Right atrium auricular region (tissue), 2 donors: ENCODE data around the gene UGT8. TPM values are rescaled to one million over a fixed set of nuclear protein-coding genes. Genes with fewer than 3 reads are reported as not detected.
"Not testable (repeated sequence)": the region's sequence is repeated elsewhere in the genome, so short reads cannot be mapped to it uniquely, and the experiment has no call there.

Experiments
- DNase-seq: peaks from one replicate; pipeline ENCODE4 v3.0.0-alpha.2; 2019; ENCODE audit warnings: low spot score
- H3K27ac ChIP-seq, 2 donors: fragments of 200-600 bp; sonication (generic); 1 replicate in 1 of 2; 2 replicates in 1 of 2; pipeline ENCODE4 v1.5.1; 2016 to 2019
- H3K27me3 ChIP-seq, 2 donors: fragments of 200-600 bp; sonication (generic); one replicate each; pipeline versions ENCODE4 v1.5.1 to v1.6.0; 2017 to 2019
- H3K36me3 ChIP-seq: fragments of 200-600 bp; sonication (generic); one replicate; pipeline ENCODE4 v1.5.1; 2016
- H3K4me1 ChIP-seq, 2 donors: fragments of 200-600 bp; sonication (generic); one replicate each; pipeline versions ENCODE4 v1.5.1 to v1.6.0; 2017 to 2019
- H3K4me3 ChIP-seq, 2 donors: fragments of 200-600 bp; sonication (generic); 1 replicate in 1 of 2; 2 replicates in 1 of 2; pipeline ENCODE4 v1.5.1; 2017 to 2019; ENCODE audit warnings: mild to moderate bottlenecking in 1 of 2, moderate library complexity in 1 of 2
- H3K9me3 ChIP-seq, 2 donors: fragments of 200-600 bp; sonication (generic); one replicate each; pipeline ENCODE4 v1.5.1; 2019
- CTCF ChIP-seq, 2 donors: fragments of 200-600 bp; sonication (generic); IDR thresholded peaks; one replicate each; pipeline ENCODE4 v1.5.1; 2019; ENCODE audit warnings: antibody characterized with exemption in 2 of 2
- total RNA-seq, 2 donors: library from RNA; depleted of rRNA; stranded (reverse); fragments of >200 nt; gene quantifications; one replicate each; pipeline ENCODE4 v1.1.0, GENCODE V29; 2016

Gene UGT8
- total RNA-seq, 2 donors from 2014 or later: 0.11 TPM; not detected in 1

- H3K9me3 ChIP-seq: peaks cover 0 to 11% of the 10 kb centered on the region in 2 donors
- no peaks in the 10 kb centered on the region for H3K36me3 ChIP-seq
- H3K4me1 ChIP-seq: no peaks in the 10 kb centered on the region
- no peak overlapping the region for H3K4me3 ChIP-seq
- no peak for TF ChIP-seq CTCF (IDR thresholded peaks at IDR 0.05)
- DNase-seq: no peak
- H3K27me3 ChIP-seq: no peaks in the 10 kb centered on the region
- H3K27ac ChIP-seq: no peak overlapping the region
These were observed 34.9 kb upstream of the UGT8 start for GRCh38 chr4:114563536-114564315.

- Histone ChIP-seq H3K4me3 (no peak overlapping the region), H3K27me3 (no peaks in the 10 kb centered on the region), H3K4me1 (no peaks in the 10 kb centered on the region), H3K27ac (no peak overlapping the region), H3K9me3 (peaks cover 0 to 8% of the 10 kb centered on the region in 2 donors), H3K36me3 (no peaks in the 10 kb centered on the region)
- no peak for TF ChIP-seq CTCF (IDR thresholded peaks at IDR 0.05)
- DNase-seq: no peak
These were observed 21.2 kb upstream of the UGT8 start for GRCh38 chr4:114577386-114577785.

- DNase-seq: no peak
- Histone ChIP-seq H3K27me3 (no peaks in the 10 kb centered on the region), H3K4me3 (no peak overlapping the region), H3K36me3 (no peaks in the 10 kb centered on the region), H3K4me1 (no peaks in the 10 kb centered on the region), H3K9me3 (peaks cover 0 to 8% of the 10 kb centered on the region in 2 donors), H3K27ac (no peak overlapping the region)
- no peak for TF ChIP-seq CTCF (IDR thresholded peaks at IDR 0.05)
These were observed 16.0 kb upstream of the UGT8 start for GRCh38 chr4:114582621-114583020.

- DNase-seq: no peak
These were observed 10.3 kb upstream of the UGT8 start for GRCh38 chr4:114588305-114588704.

GRCh38 chr4:114590360-114590759 is 8.2 kb upstream of the UGT8 start:
- H3K4me1 ChIP-seq, H3K9me3 ChIP-seq, DNase-seq, H3K36me3 ChIP-seq, H3K27me3 ChIP-seq, H3K4me3 ChIP-seq, H3K27ac ChIP-seq: not testable (repeated sequence)

More at GRCh38 chr4:114588305-114588704, 10.3 kb upstream of the UGT8 start:
- TF ChIP-seq CTCF (IDR thresholded peaks at IDR 0.05): no peak
- Histone ChIP-seq H3K36me3 (no peaks in the 10 kb centered on the region), H3K4me3 (no peak overlapping the region), H3K9me3 (no peaks in the 10 kb centered on the region), H3K27me3 (no peaks in the 10 kb centered on the region), H3K27ac (no peak overlapping the region), H3K4me1 (no peaks in the 10 kb centered on the region)

- no peak for DNase-seq
- H3K4me1 ChIP-seq: peaks cover 0 to 8% of the 10 kb centered on the region in 2 donors
- H3K27me3 ChIP-seq: no peaks in the 10 kb centered on the region
- no peaks in the 10 kb centered on the region for H3K9me3 ChIP-seq
- no peak for TF ChIP-seq CTCF (IDR thresholded peaks at IDR 0.05)
- no peaks in the 10 kb centered on the region for H3K36me3 ChIP-seq
- no peak overlapping the region for H3K4me3 ChIP-seq
- H3K27ac ChIP-seq: no peak overlapping the region
These were observed 5.1 kb upstream of the UGT8 start for GRCh38 chr4:114593526-114593925.
